ENCODE data around the gene PALS1.

Gene PALS1

GRCh38 chr14:67232066-67232465, 9.2 kb upstream of the PALS1 start:
- no peaks in the 10 kb centered on the region for H3K36me3 ChIP-seq (ENCODE audit: insufficient read depth, low read length)
- no peaks in the 10 kb centered on the region for H3K27me3 ChIP-seq (ENCODE audit: insufficient read depth, low read length)
- H3K27ac ChIP-seq (ENCODE audit: low read depth, low read length): no peak overlapping the region
- H3K9me3 ChIP-seq (ENCODE audit: insufficient read depth, low read depth, low read length): no peaks in the 10 kb centered on the region
- no peak overlapping the region for H3K4me3 ChIP-seq (ENCODE audit: low read length)
- no peak overlapping the region for H3K9ac ChIP-seq (ENCODE audit: low read depth, low read length)
- 98% methylated on average over 2 of the region's 2 CpGs for WGBS
- no peaks in the 10 kb centered on the region; the same call in 1 of the 2 replicates for H3K4me1 ChIP-seq (ENCODE audit: insufficient read depth, low read length)

DNA sequence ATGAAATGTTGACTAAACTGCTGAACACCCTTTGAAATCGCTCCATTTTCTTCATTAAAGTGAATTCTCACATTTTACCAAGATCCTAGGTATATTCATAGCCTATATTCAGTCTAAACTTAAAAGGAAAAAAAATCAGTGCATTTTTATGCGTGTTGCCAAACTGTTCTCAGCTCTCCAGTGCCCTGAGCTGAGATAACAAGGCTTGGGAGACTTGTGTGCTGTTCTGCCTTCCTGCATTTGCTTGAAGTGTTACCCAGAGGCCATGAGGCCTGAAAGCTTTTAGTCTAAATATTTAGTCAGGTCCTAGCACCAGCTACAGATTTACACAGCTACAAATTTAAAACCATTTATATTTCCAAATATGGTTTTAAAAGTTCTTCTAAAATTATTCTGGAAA, 8.6 kb upstream of the PALS1 start:
- WGBS: 96% methylated on average over 1 of the region's 2 CpGs
- no peak overlapping the region for H3K27ac ChIP-seq (ENCODE audit: low read depth, low read length)
- peaks cover under 1% of the 10 kb centered on the region; the same call in 1 of the 2 replicates for H3K27me3 ChIP-seq (ENCODE audit: insufficient read depth, low read length)
- no peak overlapping the region for H3K9ac ChIP-seq (ENCODE audit: low read depth, low read length)
- H3K4me1 ChIP-seq (ENCODE audit: insufficient read depth, low read length): no peaks in the 10 kb centered on the region; the same call in 1 of the 2 replicates
- H3K36me3 ChIP-seq (ENCODE audit: insufficient read depth, low read length): no peaks in the 10 kb centered on the region
- no peak overlapping the region for H3K4me3 ChIP-seq (ENCODE audit: low read length)
- no peaks in the 10 kb centered on the region for H3K9me3 ChIP-seq (ENCODE audit: insufficient read depth, low read depth, low read length)

DNA sequence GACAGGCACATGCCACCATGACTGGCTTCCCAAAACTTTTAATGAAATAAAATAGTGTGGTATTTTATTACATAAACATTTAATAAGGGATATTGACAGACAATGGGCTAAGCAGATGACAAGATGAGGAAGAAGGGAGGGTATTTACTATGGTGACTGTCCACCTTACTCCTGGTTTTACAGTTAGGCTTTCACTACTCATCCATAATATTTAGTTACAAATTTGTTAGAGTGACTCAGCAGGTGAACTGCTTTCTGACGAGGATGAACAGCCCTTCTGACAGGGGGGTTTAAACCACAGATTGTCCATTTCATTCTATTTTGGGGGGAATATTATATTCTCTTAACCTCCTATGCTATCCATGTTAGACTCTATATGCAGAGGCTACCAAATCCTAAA, 3.6 kb upstream of the PALS1 start:
- no peaks in the 10 kb centered on the region for H3K9me3 ChIP-seq (ENCODE audit: insufficient read depth, low read depth, low read length)
- H3K9ac ChIP-seq (ENCODE audit: low read depth, low read length): no peak overlapping the region
- no peak overlapping the region for H3K4me3 ChIP-seq (ENCODE audit: low read length)
- no peak overlapping the region for H3K27ac ChIP-seq (ENCODE audit: low read depth, low read length)
- no CpG with 5 or more reads among the region's 1 CpG for WGBS
- H3K27me3 ChIP-seq (ENCODE audit: insufficient read depth, low read length): peaks cover 29% of the 10 kb centered on the region
- peaks cover 4% of the 10 kb centered on the region for H3K4me1 ChIP-seq (ENCODE audit: insufficient read depth, low read length)
- H3K36me3 ChIP-seq (ENCODE audit: insufficient read depth, low read length): no peaks in the 10 kb centered on the region

DNA sequence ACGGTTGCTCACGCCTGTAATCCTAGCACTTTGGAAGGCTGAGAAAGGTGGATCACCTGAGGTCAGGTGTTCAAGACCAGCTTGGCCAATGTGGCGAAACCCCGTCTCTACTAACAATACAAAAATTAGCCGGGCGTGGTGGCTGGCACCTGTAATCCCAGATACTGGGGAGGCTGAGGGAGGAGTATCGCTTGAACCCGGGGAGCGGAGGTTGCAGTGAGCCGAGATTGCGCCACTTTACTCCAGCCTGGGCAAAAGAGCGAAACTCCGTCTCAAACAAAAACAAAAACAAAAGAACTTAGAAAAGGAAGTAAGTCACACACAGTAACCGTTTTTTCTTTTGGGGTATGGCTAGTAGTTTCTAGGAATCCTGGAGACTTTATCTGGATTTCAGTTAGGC, 1.7 kb upstream of the PALS1 start:
- 97% methylated on average over 12 of the region's 14 CpGs for WGBS
- Histone ChIP-seq H3K4me1 (ENCODE audit: insufficient read depth, low read length) (peaks cover 7% of the 10 kb centered on the region), H3K36me3 (ENCODE audit: insufficient read depth, low read length) (no peaks in the 10 kb centered on the region), H3K27ac (ENCODE audit: low read depth, low read length) (no peak overlapping the region), H3K27me3 (ENCODE audit: insufficient read depth, low read length) (peaks cover 29% of the 10 kb centered on the region), H3K9ac (ENCODE audit: low read depth, low read length) (no peak overlapping the region), H3K4me3 (ENCODE audit: low read length) (no peak overlapping the region), H3K9me3 (ENCODE audit: insufficient read depth, low read depth, low read length) (no peaks in the 10 kb centered on the region)

GRCh38 chr14:67240168-67240932, 885 bp upstream of the PALS1 start:
- no peaks in the 10 kb centered on the region for H3K9me3 ChIP-seq (ENCODE audit: insufficient read depth, low read depth, low read length)
- peak overlapping the region; percentile 82 for H3K9ac ChIP-seq (ENCODE audit: low read depth, low read length)
- peak overlapping the region; percentile 92 for H3K4me3 ChIP-seq (ENCODE audit: low read length)
- H3K4me1 ChIP-seq (ENCODE audit: insufficient read depth, low read length): peaks cover 7% of the 10 kb centered on the region
- H3K27me3 ChIP-seq (ENCODE audit: insufficient read depth, low read length): peaks cover 29% of the 10 kb centered on the region
- H3K27ac ChIP-seq (ENCODE audit: low read depth, low read length): no peak overlapping the region; the same call in 1 of the 2 replicates
- WGBS: 26% methylated on average over 23 of the region's 23 CpGs
- no peaks in the 10 kb centered on the region for H3K36me3 ChIP-seq (ENCODE audit: insufficient read depth, low read length)

DNA sequence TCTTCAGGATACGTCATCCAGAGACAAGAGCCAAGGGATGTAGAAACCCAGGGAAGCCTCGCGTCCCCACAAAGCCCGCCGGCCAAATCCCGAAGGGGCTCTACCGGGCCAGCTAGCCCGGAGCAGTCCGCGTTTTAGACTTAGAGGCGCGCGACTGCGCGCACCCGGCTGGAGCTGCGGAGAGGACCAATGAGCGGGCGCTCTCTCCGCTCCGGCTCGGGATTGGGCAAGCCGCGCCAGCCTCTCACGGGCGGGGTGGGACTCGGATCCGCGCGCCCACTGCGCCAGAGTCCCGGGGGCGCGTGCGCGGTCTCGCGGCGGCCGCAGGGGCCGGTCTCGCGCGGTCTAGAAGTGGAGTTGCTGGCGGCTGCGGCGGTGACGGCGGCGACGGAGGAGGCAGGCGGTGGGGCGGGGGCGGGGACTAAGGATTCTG, 241 bp upstream of the PALS1 start:
- Histone ChIP-seq H3K27ac (ENCODE audit: low read depth, low read length) (peak overlapping the region; percentile 98), H3K36me3 (ENCODE audit: insufficient read depth, low read length) (no peaks in the 10 kb centered on the region), H3K27me3 (ENCODE audit: insufficient read depth, low read length) (peaks cover 29% of the 10 kb centered on the region), H3K9ac (ENCODE audit: low read depth, low read length) (peak overlapping the region; percentile 97), H3K4me3 (ENCODE audit: low read length) (peak overlapping the region; percentile 92), H3K4me1 (ENCODE audit: insufficient read depth, low read length) (peaks cover 7% of the 10 kb centered on the region), H3K9me3 (ENCODE audit: insufficient read depth, low read depth, low read length) (no peaks in the 10 kb centered on the region)
- WGBS: under 1% methylated on average over 54 of the region's 54 CpGs

- 16% methylated on average over 4 of the region's 4 CpGs for WGBS
- H3K36me3 ChIP-seq (ENCODE audit: insufficient read depth, low read length): no peaks in the 10 kb centered on the region
- peaks cover 29% of the 10 kb centered on the region for H3K27me3 ChIP-seq (ENCODE audit: insufficient read depth, low read length)
- peak overlapping the region; percentile 97 for H3K9ac ChIP-seq (ENCODE audit: low read depth, low read length)
- no peaks in the 10 kb centered on the region for H3K9me3 ChIP-seq (ENCODE audit: insufficient read depth, low read depth, low read length)
- peak overlapping the region; percentile 98 for H3K27ac ChIP-seq (ENCODE audit: low read depth, low read length)
- H3K4me1 ChIP-seq (ENCODE audit: insufficient read depth, low read length): peaks cover 10% of the 10 kb centered on the region
- peak overlapping the region; percentile 92 for H3K4me3 ChIP-seq (ENCODE audit: low read length)
These were observed 859 bp downstream of the PALS1 start for GRCh38 chr14:67242168-67242420.

DNA sequence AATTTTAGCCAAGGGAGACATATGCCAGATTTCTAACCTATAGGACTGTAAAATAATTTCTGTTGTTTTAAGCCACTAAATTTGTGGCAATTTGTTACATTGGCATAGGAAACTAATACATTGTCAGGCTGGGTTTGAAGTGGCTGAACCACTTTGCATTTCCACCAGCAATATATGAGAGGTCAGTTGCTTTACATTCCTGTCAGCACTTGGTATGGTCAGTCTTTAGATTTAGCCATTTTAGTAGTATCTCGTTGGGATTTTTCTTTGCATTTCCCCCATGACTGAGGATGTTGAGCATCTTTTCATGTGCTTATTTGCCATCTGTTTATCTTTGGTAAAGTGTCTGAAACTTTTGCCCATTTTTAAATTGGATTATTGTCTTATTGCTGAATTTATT, 3.9 kb downstream of the PALS1 start:
- no peak overlapping the region for H3K27ac ChIP-seq (ENCODE audit: low read depth, low read length)
- WGBS: 94% methylated on average over 1 of the region's 1 CpG
- H3K4me1 ChIP-seq (ENCODE audit: insufficient read depth, low read length): peaks cover 18% of the 10 kb centered on the region
- no peak overlapping the region for H3K4me3 ChIP-seq (ENCODE audit: low read length)
- H3K9ac ChIP-seq (ENCODE audit: low read depth, low read length): no peak overlapping the region
- H3K36me3 ChIP-seq (ENCODE audit: insufficient read depth, low read length): no peaks in the 10 kb centered on the region
- no peaks in the 10 kb centered on the region for H3K9me3 ChIP-seq (ENCODE audit: insufficient read depth, low read depth, low read length)
- peaks cover 6% of the 10 kb centered on the region for H3K27me3 ChIP-seq (ENCODE audit: insufficient read depth, low read length)

DNA sequence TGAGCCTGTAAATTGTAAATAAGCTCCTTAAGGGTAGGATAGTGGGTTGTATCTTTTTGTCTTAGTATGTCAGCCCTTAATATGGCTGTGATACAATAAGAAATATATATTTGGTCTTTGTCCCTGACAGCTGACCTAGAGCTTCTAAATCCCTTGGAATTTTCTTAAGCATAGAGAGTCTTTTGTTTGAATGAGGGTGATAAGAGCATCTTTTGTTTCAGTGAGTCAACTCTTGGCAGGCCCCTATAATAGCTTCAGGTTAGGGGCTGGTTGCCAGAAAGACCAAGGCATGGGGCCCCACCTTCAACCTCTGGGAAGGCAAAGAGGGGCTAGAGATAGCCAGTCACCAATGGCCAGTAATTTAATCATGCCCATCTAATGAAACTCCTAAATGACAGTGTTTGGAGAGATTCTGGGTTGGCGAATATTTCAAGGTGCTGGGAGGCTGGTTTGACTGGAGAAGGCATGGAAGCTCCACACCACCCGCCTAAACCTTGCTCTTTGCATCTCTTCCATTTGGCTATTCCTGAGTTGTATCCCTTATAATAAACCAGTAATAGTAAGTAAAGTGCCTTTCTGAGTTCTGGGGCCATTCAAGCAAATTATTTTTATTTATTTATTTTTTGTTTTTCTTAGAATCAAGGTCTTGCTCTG, 10.5 kb downstream of the PALS1 start:
- H3K4me1 ChIP-seq (ENCODE audit: insufficient read depth, low read length): peaks cover 25% of the 10 kb centered on the region
- no peak overlapping the region for H3K27ac ChIP-seq (ENCODE audit: low read depth, low read length)

DNA sequence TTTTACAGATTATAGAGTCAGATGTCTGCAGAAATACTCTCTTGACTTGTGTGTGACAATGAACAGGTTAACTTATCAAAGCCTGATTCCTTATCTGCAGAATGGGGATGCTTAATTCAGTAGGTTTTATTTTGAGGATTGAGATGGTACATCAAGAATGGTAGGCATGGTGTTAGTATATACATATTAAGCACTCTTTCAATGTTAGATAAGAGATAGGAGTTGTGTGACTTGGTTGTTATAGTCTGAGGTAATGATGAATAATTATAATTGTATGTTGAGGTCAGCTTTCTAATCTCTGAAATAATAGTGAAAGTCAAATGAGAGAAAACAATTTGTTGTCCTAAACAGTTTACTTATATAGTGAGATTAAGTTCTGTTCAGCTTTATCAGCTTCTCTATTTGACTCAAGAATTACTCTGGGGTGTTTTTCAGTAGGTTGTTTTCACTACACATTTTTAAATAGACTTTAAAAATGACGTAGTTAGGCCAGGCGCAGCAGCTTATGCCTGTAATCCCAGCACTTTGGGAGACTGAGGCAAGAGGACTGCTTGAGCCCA, 11.9 kb downstream of the PALS1 start:
- WGBS: 96% methylated on average over 2 of the region's 2 CpGs
- no peaks in the 10 kb centered on the region for H3K9me3 ChIP-seq (ENCODE audit: insufficient read depth, low read depth, low read length)
- no peak overlapping the region for H3K27ac ChIP-seq (ENCODE audit: low read depth, low read length)
- peaks cover 14% of the 10 kb centered on the region; the same call in 1 of the 2 replicates for H3K4me1 ChIP-seq (ENCODE audit: insufficient read depth, low read length)
- H3K36me3 ChIP-seq (ENCODE audit: insufficient read depth, low read length): 0 out of 2 replicates have a peak, but pooled peaks cover 2% of the 10 kb centered on the region
- H3K9ac ChIP-seq (ENCODE audit: low read depth, low read length): no peak overlapping the region
- H3K4me3 ChIP-seq (ENCODE audit: low read length): no peak overlapping the region
- H3K27me3 ChIP-seq (ENCODE audit: insufficient read depth, low read length): no peaks in the 10 kb centered on the region

More for the DNA sequence above, 10.5 kb downstream of the PALS1 start:
- no peaks in the 10 kb centered on the region for H3K36me3 ChIP-seq (ENCODE audit: insufficient read depth, low read length)
- WGBS: 100% methylated on average over 2 of the region's 2 CpGs
- no peaks in the 10 kb centered on the region for H3K27me3 ChIP-seq (ENCODE audit: insufficient read depth, low read length)
- H3K9ac ChIP-seq (ENCODE audit: low read depth, low read length): no peak overlapping the region
- H3K4me3 ChIP-seq (ENCODE audit: low read length): no peak overlapping the region
- no peaks in the 10 kb centered on the region for H3K9me3 ChIP-seq (ENCODE audit: insufficient read depth, low read depth, low read length)

DNA sequence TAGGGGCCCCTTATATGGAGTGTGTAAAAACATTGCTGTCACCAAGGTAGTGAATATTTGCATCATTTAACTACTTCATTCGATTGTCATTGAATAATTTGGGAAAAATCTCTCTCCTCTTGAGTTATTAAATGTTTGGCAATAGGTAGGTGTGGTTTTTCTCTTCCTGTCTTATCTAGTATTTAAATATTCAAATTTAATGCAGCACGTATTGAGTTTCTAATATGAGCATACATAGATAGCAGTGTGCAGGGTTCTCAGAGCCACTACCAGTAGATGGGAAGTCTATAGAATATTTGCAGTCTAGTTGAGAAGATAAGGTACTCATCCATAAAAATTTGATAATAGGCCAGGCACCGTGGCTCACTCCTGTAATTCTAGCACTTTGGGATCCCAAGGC, 16.7 kb downstream of the PALS1 start:
- WGBS: 97% methylated on average over 2 of the region's 3 CpGs
- Histone ChIP-seq H3K9me3 (ENCODE audit: insufficient read depth, low read depth, low read length) (no peaks in the 10 kb centered on the region), H3K4me3 (ENCODE audit: low read length) (no peak overlapping the region), H3K27me3 (ENCODE audit: insufficient read depth, low read length) (no peaks in the 10 kb centered on the region), H3K36me3 (ENCODE audit: insufficient read depth, low read length) (0 out of 2 replicates have a peak, but pooled peaks cover 2% of the 10 kb centered on the region), H3K27ac (ENCODE audit: low read depth, low read length) (no peak overlapping the region), H3K4me1 (ENCODE audit: insufficient read depth, low read length) (peaks cover 27% of the 10 kb centered on the region), H3K9ac (ENCODE audit: low read depth, low read length) (no peak overlapping the region)
